H1 (cell line): ENCODE measurements around the gene NOL9. TPM values are rescaled to one million over a fixed set of nuclear protein-coding genes. Genes with fewer than 3 reads are reported as not detected.

Source experiments
- CTCF ChIA-PET: fragments of 300-600 bp; sonication (Branson Sonifier 250); formaldehyde crosslinking; loops from one replicate; lab custom pipeline; 2021; ENCODE audit not compliant: partially characterized antibody; lab: Charles Lee
- POLR2A ChIA-PET: fragments of 300-600 bp; sonication (Branson Sonifier 250); formaldehyde crosslinking; loops from one replicate; lab custom pipeline; 2021; ENCODE audit warnings: inconsistent platforms; ENCODE audit not compliant: partially characterized antibody; lab: Charles Lee
- DNase-seq, 2 experiments: peaks; one replicate each; pipeline versions ENCODE4 v3.0.0 to v3.0.0-alpha.2; 2010 to 2022; ENCODE audit warnings: low spot score in 2 of 2, low read depth in 1 of 2, mixed read lengths in 1 of 2
- FAIRE-seq: peaks from 2 replicates; lab custom pipeline; 2011; peaks lifted over from hg19 to GRCh38; lab: Jason Lieb, UNC
- H2AFZ ChIP-seq: 2 replicates; pipeline ENCODE4 v1.8.1; 2012; ENCODE audit warnings: low read length, inconsistent platforms
- H2AK5ac ChIP-seq: 2 replicates; pipeline ENCODE4 v1.6.1; 2013; ENCODE audit warnings: low read depth, low read length
- H2BK120ac ChIP-seq: replicated peaks from 2 replicates; pipeline ENCODE3; 2013; ENCODE audit warnings: low read depth, low read length, inconsistent platforms
- H2BK12ac ChIP-seq: 2 replicates; pipeline ENCODE4 v1.6.1; 2013; ENCODE audit warnings: low read depth, low read length
- H2BK15ac ChIP-seq: 2 replicates; pipeline ENCODE4 v1.6.1; 2013; ENCODE audit warnings: low read length
- H2BK20ac ChIP-seq: 2 replicates; pipeline ENCODE4 v1.6.1; 2013; ENCODE audit warnings: low read length
- H2BK5ac ChIP-seq: 2 replicates; pipeline ENCODE4 v1.6.1; 2013; ENCODE audit warnings: low read depth, low read length
- H3K14ac ChIP-seq: 2 replicates; pipeline ENCODE4 v1.6.1; 2013; ENCODE audit warnings: inconsistent platforms; ENCODE audit not compliant: insufficient read length
- H3K18ac ChIP-seq: 2 replicates; pipeline ENCODE4 v1.6.1; 2013; ENCODE audit warnings: low read length; ENCODE audit errors: extremely low read depth
- H3K23ac ChIP-seq: 2 replicates; pipeline ENCODE4 v1.6.1; 2013; ENCODE audit warnings: inconsistent platforms; ENCODE audit not compliant: insufficient read length
- H3K23me2 ChIP-seq: 2 replicates; pipeline ENCODE4 v1.6.1; 2013; ENCODE audit warnings: low read depth, low read length
- H3K27ac ChIP-seq: 2 replicates; pipeline ENCODE4 v1.6.1; 2011; ENCODE audit warnings: low read depth, low read length, inconsistent platforms
- H3K27me3 ChIP-seq, 4 experiments: replicated peaks in 1 of 4; 1 replicate in 1 of 4; 2 replicates in 3 of 4; pipeline versions ENCODE4 v1.6.1 to v1.8.1; 2011 to 2013; ENCODE audit warnings: low read length in 3 of 4, mild to moderate bottlenecking in 3 of 4, inconsistent platforms in 2 of 4, mixed read lengths in 2 of 4, moderate library complexity in 1 of 4; ENCODE audit not compliant: control insufficient read depth in 3 of 4, insufficient read depth in 3 of 4; ENCODE audit errors: extremely low read depth in 1 of 4
- H3K36me3 ChIP-seq, 4 experiments: 2 replicates each; pipeline versions ENCODE4 v1.6.1 to v1.8.1; 2011 to 2013; ENCODE audit warnings: mild to moderate bottlenecking in 4 of 4, low read length in 3 of 4, moderate library complexity in 2 of 4, control low read depth in 1 of 4, inconsistent platforms in 1 of 4; ENCODE audit not compliant: insufficient read depth in 4 of 4, control insufficient read depth in 2 of 4
- H3K4ac ChIP-seq: replicated peaks from 2 replicates; pipeline ENCODE3; 2013; ENCODE audit warnings: low read length, low read depth, mixed read lengths, inconsistent platforms; ENCODE audit not compliant: insufficient read length
- H3K4me1 ChIP-seq, 4 experiments: replicated peaks in 1 of 4; 1 replicate in 1 of 4; 2 replicates in 3 of 4; pipeline versions ENCODE4 v1.6.1 to v1.8.1; 2011 to 2013; ENCODE audit warnings: low read length in 3 of 4, inconsistent platforms in 2 of 4, mixed read lengths in 1 of 4; ENCODE audit not compliant: insufficient read depth in 4 of 4, control insufficient read depth in 3 of 4
- H3K4me2 ChIP-seq, 2 experiments: 2 replicates each; pipeline versions ENCODE4 v1.6.1 to v1.8.1; 2011 to 2013; ENCODE audit warnings: low read depth in 2 of 2, low read length in 2 of 2, control low read depth in 1 of 2, inconsistent platforms in 1 of 2, mild to moderate bottlenecking in 1 of 2; ENCODE audit not compliant: insufficient read depth in 1 of 2
- H3K4me3 ChIP-seq, 4 experiments: fragments of 200-600, 300-600 bp in 1 of 4; sonication (generic), shearing (Covaris generic), sonication (Bioruptor Twin) in 1 of 4; 2 replicates each; pipeline versions ENCODE4 v1.5.1 to v1.8.1; 2011 to 2016; ENCODE audit warnings: low read length in 4 of 4, low read depth in 3 of 4, control low read depth in 2 of 4, inconsistent platforms in 2 of 4, mild to moderate bottlenecking in 2 of 4, mixed read lengths in 1 of 4, moderate library complexity in 1 of 4; ENCODE audit not compliant: insufficient read depth in 2 of 4; ENCODE audit errors: extremely low read depth in 1 of 4
- H3K56ac ChIP-seq: replicated peaks from 2 replicates; pipeline ENCODE3; 2013; ENCODE audit warnings: low read depth, mild to moderate bottlenecking, mixed read lengths, low read length, inconsistent platforms; ENCODE audit not compliant: insufficient read length
- H3K79me1 ChIP-seq: 2 replicates; pipeline ENCODE4 v1.6.1; 2013; ENCODE audit warnings: low read depth, low read length, control low read depth
- H3K79me2 ChIP-seq, 2 experiments: 2 replicates each; pipeline versions ENCODE4 v1.6.1 to v1.8.1; 2012 to 2013; ENCODE audit warnings: low read length in 2 of 2, mild to moderate bottlenecking in 2 of 2, inconsistent platforms in 1 of 2; ENCODE audit not compliant: insufficient read depth in 2 of 2, control insufficient read depth in 1 of 2
- H3K9ac ChIP-seq, 4 experiments: replicated peaks in 1 of 4; 1 replicate in 1 of 4; 2 replicates in 3 of 4; pipeline versions ENCODE4 v1.6.1 to v1.8.1; 2011 to 2013; ENCODE audit warnings: low read depth in 3 of 4, low read length in 3 of 4, control low read depth in 2 of 4, mild to moderate bottlenecking in 2 of 4, moderate library complexity in 2 of 4, inconsistent platforms in 1 of 4; ENCODE audit errors: extremely low read depth in 1 of 4
- H3K9me3 ChIP-seq, 2 experiments: 2 replicates each; pipeline versions ENCODE4 v1.6.1 to v1.8.1; 2012 to 2013; ENCODE audit warnings: mild to moderate bottlenecking in 2 of 2, moderate library complexity in 2 of 2, control low read depth in 1 of 2, inconsistent platforms in 1 of 2, low read depth in 1 of 2, low read length in 1 of 2, mixed read lengths in 1 of 2; ENCODE audit not compliant: insufficient read depth in 2 of 2
- H4K20me1 ChIP-seq, 2 experiments: replicated peaks in 1 of 2; 2 replicates each; pipeline versions ENCODE3 to v1.8.1; 2011 to 2013; ENCODE audit warnings: inconsistent platforms in 2 of 2, low read length in 2 of 2, mild to moderate bottlenecking in 1 of 2; ENCODE audit not compliant: insufficient read depth in 2 of 2, control insufficient read depth in 1 of 2
- H4K5ac ChIP-seq: 2 replicates; pipeline ENCODE4 v1.6.1; 2013; ENCODE audit warnings: low read length, low read depth, mixed read lengths, inconsistent platforms; ENCODE audit not compliant: insufficient read length
- H4K8ac ChIP-seq: 2 replicates; pipeline ENCODE4 v1.8.0; 2013; ENCODE audit warnings: mild to moderate bottlenecking, moderate library complexity, low read length, inconsistent platforms; ENCODE audit not compliant: insufficient read depth; ENCODE audit errors: extremely low read depth
- H4K91ac ChIP-seq: replicated peaks from 2 replicates; pipeline ENCODE3; 2013; ENCODE audit warnings: low read length, mixed read lengths, inconsistent platforms; ENCODE audit not compliant: insufficient read length
- BACH1 ChIP-seq: IDR thresholded peaks from 2 replicates; pipeline ENCODE4 v1.6.1; 2012; ENCODE audit warnings: low read length, improper control_type of control experiment
- BCL11A ChIP-seq, 2 experiments: IDR thresholded peaks; one replicate each; pipeline ENCODE4 v1.6.1; 2011; ENCODE audit warnings: low read depth in 2 of 2, low read length in 2 of 2, mild to moderate bottlenecking in 2 of 2
- BRCA1 ChIP-seq: IDR thresholded peaks from 2 replicates; pipeline ENCODE4 v1.6.1; 2012; ENCODE audit warnings: low read depth, low read length, improper control_type of control experiment
- CEBPB ChIP-seq: IDR thresholded peaks from 2 replicates; pipeline ENCODE4 v1.6.1; 2012; ENCODE audit warnings: low read depth, low read length
- CHD1 ChIP-seq: IDR thresholded peaks from 2 replicates; pipeline ENCODE4 v1.6.1; 2012; ENCODE audit warnings: low read depth, low read length, improper control_type of control experiment
- CHD2 ChIP-seq: IDR thresholded peaks from 2 replicates; pipeline ENCODE4 v1.6.1; 2012; ENCODE audit warnings: low read length, improper control_type of control experiment
- E2F6 ChIP-seq: IDR thresholded peaks from 2 replicates; pipeline ENCODE4 v1.6.1; 2012; ENCODE audit warnings: inconsistent platforms
- GTF2F1 ChIP-seq: IDR thresholded peaks from 2 replicates; pipeline ENCODE4 v1.6.1; 2012; ENCODE audit warnings: low read depth, low read length, improper control_type of control experiment, borderline replicate concordance
- RAD21 ChIP-seq, 2 experiments: IDR thresholded peaks in 1 of 2; conservative IDR thresholded peaks in 1 of 2; 2 replicates each; pipeline ENCODE4 v1.6.1; 2011; ENCODE audit warnings: low read depth in 2 of 2, low read length in 2 of 2, improper control_type of control experiment in 1 of 2, inconsistent platforms in 1 of 2, mild to moderate bottlenecking in 1 of 2, moderate library complexity in 1 of 2
- SIRT6 ChIP-seq: IDR thresholded peaks from one replicate; pipeline ENCODE4 v1.7.1; 2012; ENCODE audit warnings: low read length, inconsistent platforms
- SUZ12 ChIP-seq: fragments of 200-600 bp; sonication (generic); IDR thresholded peaks from 2 replicates; pipeline ENCODE4 v1.6.1; 2012; ENCODE audit warnings: mild to moderate bottlenecking, inconsistent platforms, low read length, moderate library complexity, mixed read lengths
- USF2 ChIP-seq: IDR thresholded peaks from 2 replicates; pipeline ENCODE4 v1.6.1; 2011; ENCODE audit warnings: low read length, improper control_type of control experiment
- WGBS, 2 experiments: shearing (Covaris generic) in 1 of 2; methylation state at CpG; one replicate each; pipeline versions ENCODE4 v1.1.6 to v1.1.7; 2013 to 2015; ENCODE audit warnings: low lambda C conversion rate in 2 of 2, mixed read lengths in 2 of 2, inconsistent platforms in 1 of 2, low coverage in 1 of 2, missing lambda C conversion rate in 1 of 2; ENCODE audit not compliant: insufficient replicate concordance in 2 of 2, insufficient coverage in 1 of 2, insufficient read length in 1 of 2; ENCODE audit errors: extremely low coverage in 1 of 2, missing lambda C conversion rate in 1 of 2; 5-methylcytosine and 5-hydroxymethylcytosine counted together
- polyA plus RNA-seq, 7 experiments: library from polyadenylated mRNA; depleted of rRNA in 3 of 7; stranded (reverse) in 5 of 7; unstranded in 2 of 7; fragments of >200 nt in 5 of 7; fragments of 200-250 nt in 2 of 7; gene quantifications; 1 replicate in 5 of 7; 2 replicates in 1 of 7; 4 replicates in 1 of 7; pipeline versions ENCODE4 v1.2.1 to v1.2.3, GENCODE V29; 2011 to 2013; ENCODE audit warnings: missing spikeins in 2 of 7, mixed read lengths in 2 of 7
- total RNA-seq: library from RNA; stranded (reverse); fragmentation: NEBNext Ultra II Directional; extraction: Animal tissue kit (Norgen Biotek cat#: 25700); gene quantifications from 2 replicates; pipeline ENCODE4 v1.2.1, GENCODE V29; 2021

The NOL9 gene
- total and polyA plus RNA-seq, 2 of the 8 experiments (the other 6 are each of a cell fraction or from before 2014, with no cell fraction given) = 17.1 to 38.1 TPM

- FAIRE-seq (no peak), DNase-seq (no peak)
- H3K79me2 ChIP-seq = peaks cover 0 to 12% of the 10 kb centered on the region in 2 experiments; a peak in 1 of 4 replicates
- ChIA-PET POLR2A (interaction anchor here (1.2 to 2.5 kb wide), 3 partner anchors 10 to 21 kb away, joined by 4 to 9 read pairs (median 4); no protein-coding TSS in a partner anchor), CTCF (interaction anchor here (0.6 to 8.9 kb wide), 3 partner anchors 12 to 58 kb away, joined by 3 to 57 read pairs (median 3); partner anchors contain the start of gene TAS1R1)
- H2AK5ac ChIP-seq = no peak overlapping the region
- H4K8ac ChIP-seq = no peak overlapping the region
- no peak overlapping the region for H3K4ac ChIP-seq
- H4K5ac ChIP-seq = no peak overlapping the region
- H3K18ac ChIP-seq = no peak overlapping the region
- no peak overlapping the region for H3K23ac ChIP-seq
- no peak overlapping the region for H3K14ac ChIP-seq
- H2BK5ac ChIP-seq = no peak overlapping the region
- H3K23me2 ChIP-seq = no peaks in the 10 kb centered on the region
- 0 out of 2 replicates have a peak, but pooled peaks cover 2% of the 10 kb centered on the region for H3K79me1 ChIP-seq
- H2BK20ac ChIP-seq = no peak overlapping the region
- 96% methylated on average over 8 of the region's 8 CpGs; no CpG with 5 or more reads in 1 of the 2 experiments for whole genome bisulfite sequencing, 2 experiments
- no peaks in the 10 kb centered on the region for H3K4me1 ChIP-seq
- no peak overlapping the region for H3K9ac ChIP-seq
- peaks cover 15 to 45% (median 31%) of the 10 kb centered on the region in 4 experiments for H3K36me3 ChIP-seq
- no peak overlapping the region for H4K91ac ChIP-seq
- H2BK12ac ChIP-seq = no peak overlapping the region
- H2BK15ac ChIP-seq = no peak overlapping the region
- H2AFZ ChIP-seq = no peak overlapping the region
- no peak overlapping the region for H3K4me2 ChIP-seq
- H3K56ac ChIP-seq = no peak overlapping the region
- no peak for TF ChIP-seq GTF2F1
- no peak for TF ChIP-seq CHD1
- no peak for TF ChIP-seq SUZ12
- no peak for TF ChIP-seq BACH1
- no peak for TF ChIP-seq CEBPB
- no peak for TF ChIP-seq CHD2
- TF ChIP-seq SIRT6 = no peak
- no peak for TF ChIP-seq BRCA1
- TF ChIP-seq RAD21 (IDR thresholded peaks at IDR 0.05 in 1 of 2, conservative IDR thresholded peaks at IDR 0.05 in 1 of 2; ENCODE audit: low read depth in 2 of 2, low read length in 2 of 2) = no peak
- no peak for TF ChIP-seq BCL11A (IDR thresholded peaks at IDR 0.05; ENCODE audit: low read depth in 2 of 2, low read length in 2 of 2)
- TF ChIP-seq E2F6 = no peak
- no peak for TF ChIP-seq USF2
- no peak overlapping the region for H3K4me3 ChIP-seq
- H2BK120ac ChIP-seq = no peak overlapping the region
- no peaks in the 10 kb centered on the region for H3K27me3 ChIP-seq
- H4K20me1 ChIP-seq = peaks cover 2 to 9% of the 10 kb centered on the region in 2 experiments
- H3K9me3 ChIP-seq = no peaks in the 10 kb centered on the region
- H3K27ac ChIP-seq = no peak overlapping the region
These were observed 20.0 kb downstream of the NOL9 start for GRCh38 chr1:6534248-6534822.
